Smooth muscle cell (in vitro differentiated cells): Measurements from ENCODE around the gene BID. TPM values are rescaled to one million over a fixed set of nuclear protein-coding genes. Genes with fewer than 3 reads are reported as not detected.

ENCODE experiments used
- DNase-seq: peaks from one replicate; lab custom pipeline; 2025; ENCODE audit not compliant: unreplicated experiment; lab: John Stamatoyannopoulos, UW
- H2AFZ ChIP-seq: fragments of 200-600 bp; sonication (generic); 2 replicates; pipeline ENCODE4 v1.6.0; 2016; ENCODE audit warnings: antibody characterized with exemption, low read depth, mild to moderate bottlenecking
- H3F3A ChIP-seq: fragments of 200-600 bp; sonication (generic); 2 replicates; pipeline ENCODE4 v1.6.0; 2017; ENCODE audit warnings: antibody characterized with exemption, low read depth
- H3K27ac ChIP-seq: fragments of 200-600 bp; sonication (generic); 2 replicates; pipeline ENCODE4 v1.5.1; 2016; ENCODE audit warnings: low read depth, mild to moderate bottlenecking
- H3K27me3 ChIP-seq: fragments of 200-600 bp; sonication (generic); 2 replicates; pipeline ENCODE4 v1.6.1; 2016; ENCODE audit warnings: low read depth, mild to moderate bottlenecking
- H3K36me3 ChIP-seq: fragments of 200-600 bp; sonication (generic); 2 replicates; pipeline ENCODE4 v1.5.1; 2016; ENCODE audit warnings: low read depth
- H3K4me1 ChIP-seq: fragments of 200-600 bp; sonication (generic); 2 replicates; pipeline ENCODE4 v1.5.1; 2016; ENCODE audit warnings: low read depth
- H3K4me2 ChIP-seq: fragments of 200-600 bp; sonication (generic); 2 replicates; pipeline ENCODE4 v1.6.0; 2016; ENCODE audit warnings: mild to moderate bottlenecking
- H3K4me3 ChIP-seq: fragments of 200-600 bp; sonication (generic); 2 replicates; pipeline ENCODE4 v1.5.1; 2016; ENCODE audit warnings: mild to moderate bottlenecking
- H3K79me2 ChIP-seq: fragments of 200-600 bp; sonication (generic); 2 replicates; pipeline ENCODE4 v1.6.0; 2016; ENCODE audit warnings: low read depth, mild to moderate bottlenecking
- H3K9ac ChIP-seq: fragments of 200-600 bp; sonication (generic); 2 replicates; pipeline ENCODE4 v1.6.0; 2016; ENCODE audit warnings: low read depth
- H3K9me3 ChIP-seq: fragments of 200-600 bp; sonication (generic); replicated peaks from 2 replicates; pipeline ENCODE4 v1.5.1; 2016; ENCODE audit warnings: low read depth
- H4K20me1 ChIP-seq: fragments of 200-600 bp; sonication (generic); 2 replicates; pipeline ENCODE4 v1.6.0; 2016; ENCODE audit warnings: low read depth
- WGBS: methylation state at CpG from one replicate; pipeline ENCODE4 v1.1.7; 2016; ENCODE audit warnings: low lambda C conversion rate; 5-methylcytosine and 5-hydroxymethylcytosine counted together
- polyA plus RNA-seq: library from polyadenylated mRNA; unstranded; fragments of >200 nt; fragmentation: Nextera tagmentation; extraction: Ambion mirVana; gene quantifications from 2 replicates; pipeline ENCODE4 v1.2.1, GENCODE V29; 2016
- total RNA-seq: library from RNA; depleted of rRNA; stranded (reverse); fragments of >200 nt; gene quantifications from 2 replicates; pipeline ENCODE4 v1.2.3, GENCODE V29; 2014
- TF ChIP-seq, protein P1 (sequence below): fragments of 200-600 bp; sonication (generic); IDR thresholded peaks from 2 replicates; pipeline ENCODE4 v1.5.1; 2017; ENCODE audit warnings: borderline replicate concordance, mild to moderate bottlenecking, antibody characterized with exemption; ENCODE audit not compliant: insufficient read depth, poor library complexity, severe bottlenecking

BID gene
- total and polyA plus RNA-seq, 2 experiments from 2014 or later, result 8.1 to 26.9 TPM

DNA sequence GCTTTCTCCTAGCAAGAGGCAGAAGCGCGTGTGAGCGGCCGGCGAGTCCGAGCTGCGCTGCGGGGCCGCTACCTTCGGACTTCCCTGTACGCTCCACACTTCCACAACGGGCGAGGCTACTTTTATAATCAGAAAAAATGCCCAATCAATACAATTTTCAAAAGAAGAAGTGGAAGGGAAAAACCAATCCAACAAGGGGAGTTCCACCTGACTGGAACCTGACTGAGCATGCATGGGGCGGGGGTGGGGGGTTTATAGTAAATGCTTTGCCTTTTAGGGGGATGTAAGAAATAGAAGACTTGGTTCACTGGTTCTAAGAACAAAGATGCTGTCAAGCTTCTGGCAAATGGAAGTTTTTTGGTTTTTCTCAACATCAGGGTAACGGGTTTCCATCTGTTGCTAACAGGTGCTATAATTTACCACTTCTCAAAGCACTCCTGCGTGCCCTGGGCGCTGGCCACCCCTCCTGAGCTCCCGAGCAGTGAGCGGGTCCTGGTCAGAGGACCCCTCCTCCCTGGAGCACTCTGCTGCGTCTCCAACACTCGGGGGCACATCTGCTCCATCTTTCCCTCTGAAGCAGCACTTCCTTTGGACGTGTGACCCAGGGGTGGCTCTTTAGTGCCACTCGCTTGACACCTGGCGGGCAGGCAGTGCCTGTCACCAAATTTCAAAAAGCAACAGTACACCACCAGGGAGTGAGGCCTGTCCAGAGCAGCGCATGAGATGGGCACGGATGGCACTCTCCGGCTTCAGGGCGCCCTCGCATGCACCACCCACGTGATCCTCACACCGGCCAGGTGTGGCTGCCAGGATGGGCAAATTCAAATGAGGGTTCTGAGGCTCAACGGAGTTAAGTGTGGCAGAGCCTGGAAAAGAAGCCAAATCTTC, 21.6 kb upstream of the BID start:
- Histone ChIP-seq H3K27me3 (no peaks in the 10 kb centered on the region), H3K4me2 (no peak overlapping the region), H3F3A (no peaks in the 10 kb centered on the region), H3K4me1 (no peaks in the 10 kb centered on the region), H3K9me3 (no peaks in the 10 kb centered on the region), H3K27ac (no peak overlapping the region), H3K4me3 (no peak overlapping the region), H3K79me2 (no peaks in the 10 kb centered on the region), H3K9ac (no peak overlapping the region), H4K20me1 (no peaks in the 10 kb centered on the region), H2AFZ (no peak overlapping the region), H3K36me3 (no peaks in the 10 kb centered on the region)
- TF ChIP-seq, protein P1, sequence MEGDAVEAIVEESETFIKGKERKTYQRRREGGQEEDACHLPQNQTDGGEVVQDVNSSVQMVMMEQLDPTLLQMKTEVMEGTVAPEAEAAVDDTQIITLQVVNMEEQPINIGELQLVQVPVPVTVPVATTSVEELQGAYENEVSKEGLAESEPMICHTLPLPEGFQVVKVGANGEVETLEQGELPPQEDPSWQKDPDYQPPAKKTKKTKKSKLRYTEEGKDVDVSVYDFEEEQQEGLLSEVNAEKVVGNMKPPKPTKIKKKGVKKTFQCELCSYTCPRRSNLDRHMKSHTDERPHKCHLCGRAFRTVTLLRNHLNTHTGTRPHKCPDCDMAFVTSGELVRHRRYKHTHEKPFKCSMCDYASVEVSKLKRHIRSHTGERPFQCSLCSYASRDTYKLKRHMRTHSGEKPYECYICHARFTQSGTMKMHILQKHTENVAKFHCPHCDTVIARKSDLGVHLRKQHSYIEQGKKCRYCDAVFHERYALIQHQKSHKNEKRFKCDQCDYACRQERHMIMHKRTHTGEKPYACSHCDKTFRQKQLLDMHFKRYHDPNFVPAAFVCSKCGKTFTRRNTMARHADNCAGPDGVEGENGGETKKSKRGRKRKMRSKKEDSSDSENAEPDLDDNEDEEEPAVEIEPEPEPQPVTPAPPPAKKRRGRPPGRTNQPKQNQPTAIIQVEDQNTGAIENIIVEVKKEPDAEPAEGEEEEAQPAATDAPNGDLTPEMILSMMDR, result no peak
- DNase-seq, result no peak
- 95% methylated on average over 31 of the region's 32 CpGs for WGBS

- H3K4me2 ChIP-seq, result no peak overlapping the region
- H3K4me3 ChIP-seq, result no peak overlapping the region
- H3F3A ChIP-seq, result no peaks in the 10 kb centered on the region
- H3K27ac ChIP-seq, result no peak overlapping the region
- no peak overlapping the region for H2AFZ ChIP-seq
- no peaks in the 10 kb centered on the region for H3K4me1 ChIP-seq
- H3K79me2 ChIP-seq, result no peaks in the 10 kb centered on the region
- DNase-seq, result no peak
- no peaks in the 10 kb centered on the region for H3K9me3 ChIP-seq
- no peaks in the 10 kb centered on the region for H3K36me3 ChIP-seq
- H3K9ac ChIP-seq, result no peak overlapping the region
- WGBS, result 95% methylated on average over 25 of the region's 25 CpGs
- H3K27me3 ChIP-seq, result no peaks in the 10 kb centered on the region
- no peaks in the 10 kb centered on the region for H4K20me1 ChIP-seq
- TF ChIP-seq, protein P1, result no peak
Observed at GRCh38 chr22:17794726-17795542, 20.7 kb upstream of the BID start.

DNA sequence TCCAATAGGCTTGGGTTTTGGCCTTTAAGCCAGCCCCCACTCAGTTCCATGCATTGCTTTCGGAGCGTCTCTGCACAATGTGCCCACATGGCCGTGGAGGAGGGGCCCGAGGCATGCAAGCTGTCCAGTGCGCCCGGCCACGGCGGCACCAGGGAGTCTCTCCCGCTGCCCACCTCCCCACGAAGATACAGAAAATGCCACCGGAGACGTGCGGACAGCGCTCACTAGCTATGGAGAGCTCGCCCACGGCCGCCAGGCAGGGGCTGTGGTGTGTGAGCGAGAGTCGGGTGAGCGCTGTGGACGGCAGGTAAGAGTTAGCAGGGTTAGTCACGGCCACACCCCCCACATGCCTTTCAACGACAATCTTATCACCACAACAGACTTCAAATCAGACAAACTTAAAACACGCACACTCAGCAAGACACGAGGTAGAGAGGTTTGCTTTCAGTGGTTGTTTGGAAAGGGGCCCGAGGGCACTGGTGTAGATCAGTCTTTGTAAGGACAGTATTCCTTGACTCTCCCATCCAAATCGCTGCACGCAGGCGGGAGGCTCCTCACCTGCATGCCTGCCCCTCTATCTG, 18.7 kb upstream of the BID start:
- Histone ChIP-seq H3F3A (no peaks in the 10 kb centered on the region), H3K36me3 (no peaks in the 10 kb centered on the region), H3K4me2 (no peak overlapping the region), H3K9me3 (no peaks in the 10 kb centered on the region), H3K4me1 (no peaks in the 10 kb centered on the region), H3K4me3 (no peak overlapping the region), H3K27ac (no peak overlapping the region), H3K79me2 (no peaks in the 10 kb centered on the region), H2AFZ (no peak overlapping the region), H4K20me1 (no peaks in the 10 kb centered on the region), H3K9ac (no peak overlapping the region), H3K27me3 (no peaks in the 10 kb centered on the region)
- DNase-seq, result no peak
- TF ChIP-seq, protein P1, result no peak
- 92% methylated on average over 29 of the region's 29 CpGs for WGBS
